ENCODE measurements around the gene ELMOD3.

DNA sequence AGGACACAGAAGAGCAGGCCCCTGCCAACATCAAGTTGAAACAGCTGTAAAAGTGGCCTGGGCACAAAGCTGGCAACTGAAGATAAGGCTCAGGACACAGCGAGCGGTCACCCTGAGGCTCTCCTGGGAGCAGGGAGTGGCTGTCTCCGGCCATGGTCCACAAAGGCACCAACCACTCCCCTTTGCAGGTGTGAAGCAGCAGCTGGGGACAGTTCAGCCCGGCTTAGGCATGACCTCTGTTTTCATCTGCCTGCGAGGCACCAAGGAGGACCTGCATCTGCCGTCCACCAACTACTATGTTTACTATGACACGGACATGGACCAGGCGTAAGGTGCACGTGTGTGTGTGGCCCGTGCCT is 39.7 kb upstream of the ELMOD3 start:
- TF ChIP-seq EP300 (IDR thresholded peaks at IDR 0.05) (no peak), CTCF (IDR thresholded peaks at IDR 0.05) (no peak), POLR2AphosphoS5 (IDR thresholded peaks at IDR 0.05) (no peak)

All from suprapubic skin (tissue), 4 donors.